HL-60/S4 treated with phorbol 12-myristate 13-acetate at 8.2 ng/mL for 4 days and 3 days (cell line): ENCODE results near the gene CCL4.

Source experiments
- in situ Hi-C: fragments of 300-500 bp; cut with MboI; formaldehyde crosslinking; loops from 2 replicates; pipeline ENCODE4 v1.15.0; 2022; ENCODE audit warnings: low sequenced_read_pairs

CCL4 gene

GRCh38 chr17:36136439-36136838 is 32.8 kb downstream of the CCL4 start:
- in situ Hi-C loops: no loop called here

DNA sequence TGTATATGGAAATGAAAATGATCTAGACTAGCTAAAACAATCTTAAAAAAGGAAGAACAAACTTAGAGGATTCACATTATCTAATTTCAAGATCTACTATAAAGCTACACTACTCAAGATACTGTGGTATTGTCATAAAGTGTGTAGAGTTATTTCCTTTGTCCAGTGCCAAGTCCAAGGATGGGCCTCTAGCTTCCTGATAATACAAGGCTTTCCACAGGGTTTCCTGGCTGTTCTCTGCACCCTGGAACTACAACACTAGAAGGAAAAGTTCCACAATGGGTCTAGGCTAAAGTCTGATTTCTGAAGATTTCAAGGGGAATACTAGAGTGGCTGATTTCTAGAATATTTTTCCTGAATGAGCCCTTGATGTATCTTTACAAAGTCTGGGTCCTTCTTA is 38.6 kb downstream of the CCL4 start:
- in situ Hi-C loops: loop anchor here (10.0 kb wide), 2 partner anchors 67 to 167 kb away; no protein-coding TSS in a partner anchor

GRCh38 chr17:36142806-36143205 is 39.2 kb downstream of the CCL4 start:
- in situ Hi-C loops: loop anchor here (10.0 kb wide), 2 partner anchors 68 to 168 kb away; no protein-coding TSS in a partner anchor

DNA sequence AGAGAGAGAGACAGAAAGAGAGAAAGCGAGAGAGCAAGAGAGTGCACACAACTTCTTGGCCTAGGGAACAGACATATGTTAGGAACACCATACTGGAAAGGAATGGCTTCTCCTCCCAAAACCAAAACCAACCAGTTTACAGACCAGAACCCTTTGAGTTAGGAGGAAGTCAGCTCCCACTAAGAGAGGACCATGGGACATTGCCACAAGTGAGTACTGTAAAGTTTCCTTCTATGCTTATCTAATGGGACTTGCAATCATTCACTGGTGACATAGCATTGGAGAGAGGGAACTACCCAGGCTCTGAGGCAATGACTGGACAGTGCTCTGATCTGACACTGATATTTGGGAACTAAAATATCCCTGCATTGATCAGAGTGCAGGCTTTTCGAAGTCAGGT is 40.4 kb downstream of the CCL4 start:
- in situ Hi-C loops: loop anchor here (10.0 kb wide), 2 partner anchors 69 to 169 kb away; no protein-coding TSS in a partner anchor

- in situ Hi-C loops: loop anchor here (10.0 kb wide), 2 partner anchors 70 to 170 kb away; no protein-coding TSS in a partner anchor
Observed at GRCh38 chr17:36144981-36145729, 41.5 kb downstream of the CCL4 start.

DNA sequence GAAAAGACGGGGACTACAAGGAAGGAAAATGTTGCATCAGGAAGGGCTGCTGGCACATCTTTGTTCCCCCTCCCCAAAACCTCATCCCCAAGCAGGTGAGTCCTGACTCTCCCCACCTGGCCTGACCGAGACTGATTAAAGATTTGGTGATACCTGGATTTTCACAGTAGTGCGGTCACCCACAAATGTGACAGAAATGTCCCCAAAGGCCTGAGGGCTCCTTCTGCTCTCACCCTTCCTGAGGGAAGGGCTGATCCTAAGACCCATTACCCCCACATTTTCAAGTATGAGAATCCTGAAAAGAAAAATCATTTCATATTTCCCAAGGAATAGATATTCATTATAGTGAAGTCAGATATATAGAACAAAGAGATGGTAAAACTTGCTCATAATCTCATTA is 44.0 kb downstream of the CCL4 start:
- in situ Hi-C loops: loop anchor here (10.0 kb wide), 2 partner anchors 73 to 173 kb away; no protein-coding TSS in a partner anchor

GRCh38 chr17:36148559-36149295 is 45.1 kb downstream of the CCL4 start:
- in situ Hi-C loops: loop anchor here (10.0 kb wide), 2 partner anchors 74 to 174 kb away; no protein-coding TSS in a partner anchor

GRCh38 chr17:36149296-36149820 is 45.7 kb downstream of the CCL4 start:
- in situ Hi-C loops: loop anchor here (10.0 kb wide), 2 partner anchors 75 to 175 kb away; no protein-coding TSS in a partner anchor

DNA sequence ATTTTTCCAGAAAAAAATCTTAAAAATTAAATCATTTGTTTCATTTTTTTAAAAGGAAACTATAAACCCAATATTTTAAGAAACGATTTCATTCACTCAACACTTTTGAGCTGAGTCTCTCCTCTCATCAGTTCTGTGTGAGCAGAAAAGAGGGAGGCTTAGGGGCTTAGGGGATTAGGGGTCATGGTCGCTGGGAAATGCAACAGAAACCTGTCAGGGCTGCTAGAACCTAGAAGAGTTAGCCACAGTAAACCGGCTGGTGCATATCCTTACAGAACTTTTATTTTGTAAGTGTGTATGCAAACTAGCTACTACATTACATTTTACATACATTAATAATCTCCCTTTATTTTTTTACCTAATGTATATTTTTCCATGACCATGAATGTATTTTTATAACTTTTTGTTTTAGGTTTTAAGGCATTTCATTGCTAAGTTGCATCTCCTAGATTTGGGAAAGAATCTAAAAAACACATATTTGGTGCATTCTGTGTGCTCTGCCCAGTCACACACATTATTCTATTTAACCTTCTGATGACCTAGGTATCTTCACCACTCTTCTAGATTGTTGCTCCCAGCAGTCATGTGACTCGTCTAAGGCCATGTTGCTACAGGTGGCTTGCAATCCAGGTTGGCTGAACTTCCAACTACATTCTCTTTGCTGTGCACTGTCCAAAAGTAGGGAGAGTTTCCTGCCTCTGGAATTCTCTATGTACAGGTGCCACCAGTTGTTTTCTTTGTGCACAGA is 48.4 kb downstream of the CCL4 start:
- in situ Hi-C loops: no loop called here

DNA sequence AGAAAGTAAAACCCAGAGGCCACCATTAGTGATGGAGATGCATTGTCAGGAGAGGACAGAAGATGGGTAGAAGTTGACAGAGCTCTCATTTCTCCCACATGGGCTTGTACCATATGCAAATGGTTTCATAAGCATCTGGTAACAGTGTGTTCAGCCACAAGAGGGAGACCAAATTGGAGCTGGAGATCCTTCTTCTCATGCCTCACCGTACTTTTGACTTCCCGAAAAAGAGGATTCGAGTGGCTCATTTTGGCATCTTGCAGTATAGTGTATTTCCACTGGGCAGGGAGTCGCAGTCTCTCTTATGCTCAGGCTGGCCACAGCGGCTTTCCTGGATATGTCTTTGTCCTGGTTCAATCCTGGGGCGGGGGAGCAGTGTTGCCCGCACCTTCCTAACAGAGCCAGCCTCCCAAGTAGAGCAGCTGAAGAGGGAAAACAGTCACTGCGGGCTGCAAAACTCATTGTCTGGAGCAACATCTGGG is 49.1 kb downstream of the CCL4 start:
- in situ Hi-C loops: no loop called here

- in situ Hi-C loops: no loop called here
Observed at GRCh38 chr17:36153895-36154610, 50.4 kb downstream of the CCL4 start.
